ENCODE measurements around the gene BTBD6. TPM values are rescaled to one million over a fixed set of nuclear protein-coding genes. Genes with fewer than 3 reads are reported as not detected.
"Not testable (repeated sequence)": the region's sequence is repeated elsewhere in the genome, so short reads cannot be mapped to it uniquely, and the experiment has no call there.

The BTBD6 gene
- total RNA-seq, 4 donors from 2014 or later, result 52.2 to 69.6 (median 64.4) TPM

GRCh38 chr14:105294142-105294597 is 45.8 kb downstream of the BTBD6 start:
- Histone ChIP-seq H3K36me3 (no peaks in the 10 kb centered on the region), H3K4me1 (peaks cover 7 to 27% (median 12%) of the 10 kb centered on the region in 4 donors), H3K27me3 (no peaks in the 10 kb centered on the region), H3K9me3 (no peaks in the 10 kb centered on the region), H3K4me3 (no peak overlapping the region), H3K27ac (no peak overlapping the region)
- no peak for DNase-seq
- WGBS, 2 donors (ENCODE audit: low coverage in 1 of 2), result 61% methylated on average over 15 of the region's 15 CpGs; no CpG with 5 or more reads in 1 of the 2 donors
- no peak for TF ChIP-seq POLR2A (IDR thresholded peaks at IDR 0.05)
- TF ChIP-seq EP300 (IDR thresholded peaks at IDR 0.05; ENCODE audit: low read depth), result no peak
- TF ChIP-seq CTCF (IDR thresholded peaks at IDR 0.05), result no peak
- no peak for TF ChIP-seq POLR2AphosphoS5 (IDR thresholded peaks at IDR 0.05)
- in situ Hi-C loops (cut with MboI; ENCODE audit: low pct_ligation_motif_present in 1 of 4, low pct_unique_long_range_greater_than_20kb in 1 of 4, low sequenced_read_pairs in 3 of 4), result loop anchor here in 1 of 4 donors (25.0 kb wide), 1 partner anchor 207 kb away; no protein-coding TSS in a partner anchor
- intact Hi-C loops (cut with DNase I; ENCODE audit: low total_unique reads), result loop anchor here (2.0 kb wide), 1 partner anchor 75 kb away; no protein-coding TSS in a partner anchor

- intact Hi-C loops (cut with DNase I; ENCODE audit: low total_unique reads); H3K4me3 ChIP-seq; H3K36me3 ChIP-seq; H3K27ac ChIP-seq; H3K9me3 ChIP-seq; DNase-seq; H3K27me3 ChIP-seq: not testable (repeated sequence)
- WGBS, 2 donors (ENCODE audit: low coverage in 1 of 2), result 95 to 100% methylated on average over 2 to 11 of the region's 11 CpGs
- H3K4me1 ChIP-seq, result peaks cover 17 to 43% (median 22%) of the 10 kb centered on the region in 4 donors
- in situ Hi-C loops (cut with MboI; ENCODE audit: low pct_ligation_motif_present in 1 of 4, low pct_unique_long_range_greater_than_20kb in 1 of 4, low sequenced_read_pairs in 3 of 4), result loop anchor here in 1 of 4 donors (25.0 kb wide), 1 partner anchor 210 kb away; no protein-coding TSS in a partner anchor
These were observed 49.0 kb downstream of the BTBD6 start for GRCh38 chr14:105297311-105297710.

DNA sequence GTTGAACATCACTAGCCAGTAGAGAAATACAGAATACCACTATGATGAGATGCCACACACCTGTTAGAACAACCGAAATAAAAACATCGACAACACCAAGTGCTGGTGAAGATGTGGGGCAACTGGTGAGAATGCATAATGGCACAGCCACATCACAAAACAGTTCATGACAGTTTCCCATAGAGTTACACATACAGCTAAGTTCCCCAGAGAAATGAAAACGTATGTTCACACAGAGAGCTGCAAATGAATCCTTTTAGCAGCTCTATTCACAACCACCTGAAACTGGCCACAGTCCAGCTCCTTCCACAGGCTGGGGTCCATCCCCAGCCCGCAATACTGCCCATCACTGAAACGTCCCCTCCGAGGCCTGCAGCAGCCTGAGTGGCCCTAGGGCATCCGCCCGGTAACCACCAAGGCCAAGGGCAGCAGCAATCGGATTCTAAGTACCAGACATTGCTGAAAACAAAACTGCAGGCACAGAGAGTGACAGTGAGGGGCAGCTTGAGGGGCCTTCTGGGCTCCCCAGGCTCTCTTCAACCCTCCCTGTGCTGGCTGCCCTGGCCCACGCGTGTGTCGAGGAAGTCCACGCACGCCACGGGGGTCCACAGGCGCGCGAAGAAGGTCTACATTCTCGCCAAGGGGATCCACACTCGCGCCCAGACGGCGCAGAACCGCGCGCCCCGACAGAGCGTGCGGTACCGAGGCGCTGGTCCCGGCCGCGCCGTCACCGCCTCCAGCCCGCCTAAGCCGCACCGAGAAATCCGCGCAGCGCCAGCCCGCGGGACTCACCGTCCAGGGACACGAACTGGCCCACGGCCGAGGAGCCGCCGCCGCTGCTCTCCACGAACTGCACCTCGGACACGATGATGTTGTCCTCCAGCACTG is 51.6 kb downstream of the BTBD6 start:
- in situ Hi-C loops (cut with MboI; ENCODE audit: low pct_ligation_motif_present in 1 of 4, low pct_unique_long_range_greater_than_20kb in 1 of 4, low sequenced_read_pairs in 3 of 4), result loop anchor here in 1 of 4 donors (25.0 kb wide), 1 partner anchor 213 kb away; no protein-coding TSS in a partner anchor
- peak; percentile 48 for DNase-seq
- Histone ChIP-seq H3K4me3 (peak overlapping the region; percentile 59 to 88 (median 79)), H3K9me3 (no peaks in the 10 kb centered on the region), H3K27me3 (no peaks in the 10 kb centered on the region), H3K4me1 (peaks cover 8 to 35% (median 19%) of the 10 kb centered on the region in 4 donors), H3K36me3 (no peaks in the 10 kb centered on the region), H3K27ac (peak overlapping the region; percentile 94 to 97 (median 96))
- TF ChIP-seq EP300 (IDR thresholded peaks at IDR 0.05; ENCODE audit: low read depth), result no peak
- no peak for TF ChIP-seq CTCF (IDR thresholded peaks at IDR 0.05)
- no peak for TF ChIP-seq POLR2A (IDR thresholded peaks at IDR 0.05)
- TF ChIP-seq POLR2AphosphoS5 (IDR thresholded peaks at IDR 0.05), result no peak
- 8 to 100% methylated on average over 2 to 50 of the region's 54 CpGs for WGBS, 2 donors (ENCODE audit: low coverage in 1 of 2)
- intact Hi-C loops (cut with DNase I; ENCODE audit: low total_unique reads), result no loop called here

Other genes with a start within 250 kb of the BTBD6 start
- gene CDCA4, start 227.4 kb upstream of the BTBD6 start, total RNA-seq, result 1 to 10 TPM in 3 of 4 donors, under 1 TPM in 1; 0.80 to 7.5 (median 4.5) TPM
- gene GPR132, start 183.1 kb upstream of the BTBD6 start, total RNA-seq, result 10 to 100 TPM in 1 of 4 donors, 1 to 10 TPM in 1, under 1 TPM in 2; 0.20 to 11.6 (median 2.1) TPM
- gene JAG2, start 79.8 kb upstream of the BTBD6 start, total RNA-seq, result 10 to 100 TPM in 1 of 4 donors, 1 to 10 TPM in 3; 5.4 to 29.9 (median 6.6) TPM
- gene NUDT14, start 67.2 kb upstream of the BTBD6 start, total RNA-seq, result 10 to 100 TPM; 17.0 to 53.9 (median 32.6) TPM
- 10 to 100 TPM; 36.2 to 93.9 (median 62.6) TPM for gene BRF1, start 52.5 kb downstream of the BTBD6 start, total RNA-seq
- 100 to 1,000 TPM in 2 of 4 donors, 10 to 100 TPM in 2; 63.0 to 249 (median 135) TPM for gene PACS2, start 66.2 kb downstream of the BTBD6 start, total RNA-seq
- under 1 TPM in 1 of 4 donors, not detected in 3; 0.41 TPM for gene TEX22, start 150.0 kb downstream of the BTBD6 start, total RNA-seq
- 100 to 1,000 TPM in 2 of 4 donors, 10 to 100 TPM in 2; 79.4 to 293 (median 106) TPM for gene MTA1, start 171.3 kb downstream of the BTBD6 start, total RNA-seq
- gene CRIP2, start 226.3 kb downstream of the BTBD6 start, total RNA-seq, result 10 to 100 TPM; 11.2 to 67.3 (median 22.4) TPM
- 100 to 1,000 TPM in 1 of 4 donors, 10 to 100 TPM in 2, not detected in 1; 16.9 to 246 (median 63.0) TPM for gene CRIP1, start 238.4 kb downstream of the BTBD6 start, total RNA-seq
- 10 to 100 TPM; 10.8 to 52.9 (median 29.5) TPM for gene TEDC1, start 242.7 kb downstream of the BTBD6 start, total RNA-seq

All from transverse colon (tissue), 4 donors.